GM13976 (cell line): ENCODE data around the gene GRK5.

Experiments used
- DNase-seq: peaks from one replicate; pipeline ENCODE4 v3.0.0; 2012; ENCODE audit warnings: low spot score
- CTCF ChIP-seq: IDR thresholded peaks from 2 replicates; pipeline ENCODE4 v1.5.1; 2012; ENCODE audit warnings: borderline replicate concordance, mild to moderate bottlenecking; ENCODE audit not compliant: insufficient read depth; ENCODE audit errors: extremely low read depth, missing control alignments, control extremely low read depth
- in situ Hi-C: fragments of 300-500 bp; cut with MboI; formaldehyde crosslinking; loops from one replicate; pipeline ENCODE4 v1.12.0; 2022; ENCODE audit warnings: low sequenced_read_pairs, mixed read lengths, inconsistent platforms; ENCODE audit not compliant: unreplicated experiment

GRK5 gene

DNA sequence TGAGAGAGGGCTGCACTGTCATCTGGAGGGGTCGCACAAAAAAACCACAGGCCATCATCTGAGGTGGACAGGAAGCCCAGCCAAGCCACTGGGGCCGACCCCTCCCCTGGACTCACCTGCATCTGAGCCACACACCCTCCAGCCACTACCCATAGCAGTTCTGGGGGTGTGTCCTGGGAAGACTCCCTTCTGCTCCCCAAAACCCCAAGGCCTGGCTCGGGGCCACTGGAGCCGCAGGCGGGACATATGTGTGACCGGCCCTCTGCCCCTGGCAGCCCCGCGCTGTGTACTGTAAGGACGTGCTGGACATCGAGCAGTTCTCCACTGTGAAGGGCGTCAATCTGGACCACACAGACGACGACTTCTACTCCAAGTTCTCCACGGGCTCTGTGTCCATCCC lies 245.0 kb downstream of the GRK5 start:
- in situ Hi-C loops, result no loop called here
- DNase-seq, result no peak
- TF ChIP-seq CTCF, result no peak

DNA sequence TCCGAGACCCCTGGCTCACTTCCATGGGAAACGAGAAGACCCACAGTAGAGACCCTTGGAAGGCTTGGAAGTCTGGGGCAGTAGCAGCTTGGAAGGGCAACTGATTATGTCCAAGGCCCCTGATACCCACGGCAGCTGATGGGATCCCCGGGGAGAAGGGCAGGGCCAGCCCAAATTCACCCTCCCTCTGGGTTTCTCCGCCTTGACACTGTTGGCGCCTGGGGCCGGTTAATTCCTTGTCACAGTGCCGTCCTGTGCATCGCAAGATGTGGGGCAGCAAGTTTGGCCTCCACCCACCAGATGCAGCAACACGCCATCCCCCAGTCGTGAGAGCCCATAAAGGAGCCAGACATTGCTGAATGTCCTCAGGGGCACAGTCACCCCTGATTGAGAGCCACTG lies 245.9 kb downstream of the GRK5 start:
- no peak for DNase-seq
- in situ Hi-C loops, result no loop called here
- TF ChIP-seq CTCF, result no peak

GRCh38 chr10:119454316-119454715 lies 246.9 kb downstream of the GRK5 start:
- DNase-seq, result no peak
- in situ Hi-C loops, result no loop called here
- TF ChIP-seq CTCF, result no peak

DNA sequence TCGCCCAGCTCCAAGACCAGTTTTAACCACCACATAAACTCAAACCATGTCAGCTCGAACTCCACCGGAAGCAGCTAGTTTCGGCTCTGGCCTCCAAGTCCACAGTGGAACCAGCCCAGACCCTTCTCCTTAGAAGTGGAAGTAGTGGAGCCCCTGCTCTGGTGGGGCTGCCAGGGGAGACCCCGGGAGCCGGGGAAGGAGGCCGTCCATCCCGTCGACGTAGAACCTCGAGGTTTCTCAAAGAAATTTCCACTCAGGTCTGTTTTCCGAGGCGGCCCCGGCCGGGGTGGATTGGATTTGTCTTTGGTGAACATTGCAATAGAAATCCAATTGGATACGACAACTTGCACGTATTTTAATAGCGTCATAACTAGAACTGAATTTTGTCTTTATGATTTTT lies 247.6 kb downstream of the GRK5 start:
- DNase-seq, result no peak
- no peak for TF ChIP-seq CTCF
- in situ Hi-C loops, result no loop called here

DNA sequence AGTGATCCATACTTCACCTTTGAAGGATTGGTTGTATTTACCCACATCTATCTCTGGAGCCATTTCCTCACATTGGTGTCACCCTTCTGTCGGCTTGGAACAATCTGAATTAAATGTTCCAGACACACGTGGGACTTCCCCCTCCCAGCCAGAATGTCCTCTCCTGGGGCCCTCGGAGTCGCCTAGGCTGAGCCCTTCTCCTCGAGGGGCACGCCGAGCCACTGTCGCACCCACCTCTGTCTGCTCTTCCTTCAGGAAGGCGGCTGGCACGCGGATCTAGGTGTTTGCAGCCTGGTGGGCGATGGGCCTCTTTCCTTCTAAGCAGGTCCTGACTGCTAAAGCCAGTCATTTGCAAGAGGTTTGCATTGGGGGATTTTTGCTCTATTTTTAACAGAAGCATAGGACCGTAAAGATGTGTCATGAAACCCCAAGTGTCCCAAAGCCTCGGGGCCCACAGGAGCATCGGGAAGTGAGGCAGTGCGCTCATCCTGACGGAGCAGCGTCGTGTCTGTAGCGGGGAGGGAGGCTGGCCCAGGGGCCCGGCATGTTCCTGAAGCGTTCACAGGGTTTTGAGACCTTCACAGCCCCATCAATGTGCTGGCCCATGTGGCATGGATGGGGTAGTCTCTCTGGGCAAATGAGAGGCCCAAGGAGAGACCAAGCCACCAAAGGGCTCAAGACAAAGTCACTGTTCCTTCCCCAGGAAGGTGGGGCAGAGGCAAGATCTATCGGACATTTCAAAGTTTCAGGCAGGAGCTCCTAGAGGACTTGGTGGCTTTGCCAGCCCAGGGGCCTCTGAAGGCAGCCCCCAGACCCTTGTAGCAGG lies 248.5 kb downstream of the GRK5 start:
- no peak for TF ChIP-seq CTCF
- in situ Hi-C loops, result no loop called here
- DNase-seq, result peak; percentile 73

DNA sequence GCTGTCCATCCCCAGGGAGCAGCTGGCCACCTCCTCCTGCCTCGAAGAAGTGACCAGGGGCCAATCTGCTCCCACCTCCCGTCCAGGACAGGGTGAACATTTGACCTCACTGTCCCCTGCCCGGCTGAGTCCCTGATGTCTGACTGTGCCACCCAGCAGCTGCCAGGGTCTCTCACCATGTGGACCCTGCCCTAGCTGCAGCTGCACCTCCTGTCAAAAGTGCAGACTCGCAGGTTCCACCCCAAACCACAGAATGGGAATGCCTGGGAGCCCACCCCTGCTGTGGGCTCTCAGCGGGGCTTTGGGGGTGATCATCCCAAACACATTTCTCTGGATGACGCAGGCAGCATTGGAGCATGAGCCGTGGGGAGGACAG lies 249.1 kb downstream of the GRK5 start:
- in situ Hi-C loops, result no loop called here
- no peak for TF ChIP-seq CTCF
- DNase-seq, result no peak
